CD4-positive, alpha-beta T cell treated with Interferon gamma for 1 hour (primary cell): ENCODE measurements around the gene FPR3.
A peak's percentile ranks its signal among the peaks of the same experiment; 100 is the strongest.
"Not testable (repeated sequence)": the region's sequence is repeated elsewhere in the genome, so short reads cannot be mapped to it uniquely, and the experiment has no call there.

Source experiments
- DNase-seq: peaks from one replicate; pipeline ENCODE4 v3.0.0-alpha.2; 2020

FPR3 gene

GRCh38 chr19:51784109-51784785, 10.7 kb upstream of the FPR3 start:
- no peak for DNase-seq

GRCh38 chr19:51784922-51785690, 9.9 kb upstream of the FPR3 start:
- peak; percentile 80 for DNase-seq

GRCh38 chr19:51786646-51787494, 8.1 kb upstream of the FPR3 start:
- DNase-seq = no peak

- no peak for DNase-seq
These were observed 6.9 kb upstream of the FPR3 start for GRCh38 chr19:51788029-51788428.

- no peak for DNase-seq
These were observed 5.7 kb upstream of the FPR3 start for GRCh38 chr19:51789061-51789795.

- no peak for DNase-seq
These were observed 2.0 kb upstream of the FPR3 start for GRCh38 chr19:51792932-51793331.

- DNase-seq = no peak
These were observed 963 bp upstream of the FPR3 start for GRCh38 chr19:51793994-51794393.

GRCh38 chr19:51796195-51796679, 1.3 kb downstream of the FPR3 start:
- DNase-seq = peak; percentile 29

GRCh38 chr19:51797480-51797879, 2.5 kb downstream of the FPR3 start:
- DNase-seq = no peak

- no peak for DNase-seq
These were observed 3.1 kb downstream of the FPR3 start for GRCh38 chr19:51798062-51798461.

- peak; percentile 64 for DNase-seq
These were observed 4.2 kb downstream of the FPR3 start for GRCh38 chr19:51799034-51799773.

- DNase-seq = no peak
These were observed 5.0 kb downstream of the FPR3 start for GRCh38 chr19:51799774-51800472.

- no peak for DNase-seq
These were observed 5.7 kb downstream of the FPR3 start for GRCh38 chr19:51800473-51801244.

GRCh38 chr19:51802775-51803174, 7.8 kb downstream of the FPR3 start:
- no peak for DNase-seq

GRCh38 chr19:51803519-51803918, 8.6 kb downstream of the FPR3 start:
- DNase-seq = no peak

- DNase-seq = no peak
These were observed 9.0 kb downstream of the FPR3 start for GRCh38 chr19:51803967-51804366.

GRCh38 chr19:51804789-51805188, 9.8 kb downstream of the FPR3 start:
- not testable (repeated sequence) for DNase-seq

GRCh38 chr19:51805396-51805795, 10.4 kb downstream of the FPR3 start:
- not testable (repeated sequence) for DNase-seq

GRCh38 chr19:51806571-51806970, 11.6 kb downstream of the FPR3 start:
- DNase-seq = not testable (repeated sequence)

- DNase-seq = no peak
These were observed 12.2 kb downstream of the FPR3 start for GRCh38 chr19:51807111-51807701.
